Mesenchymal stem cell (in vitro differentiated cells and primary cell): ENCODE results near the gene VWA5B1.

Experiments
- DNase-seq: peaks from one replicate; pipeline ENCODE4 v3.0.0-alpha.2; 2013
- H2AFZ ChIP-seq: one replicate; pipeline ENCODE4 v1.6.1; 2013; ENCODE audit warnings: low read depth, mild to moderate bottlenecking, control low read depth, inconsistent platforms, low read length, moderate library complexity
- H2AK5ac ChIP-seq: 2 replicates; pipeline ENCODE4 v1.6.1; 2013; ENCODE audit warnings: low read length, moderate library complexity, mild to moderate bottlenecking, inconsistent platforms; ENCODE audit not compliant: severe bottlenecking
- H2BK120ac ChIP-seq: one replicate; pipeline ENCODE4 v1.6.1; 2013; ENCODE audit warnings: low read depth, mild to moderate bottlenecking, inconsistent platforms, low read length, moderate library complexity
- H2BK12ac ChIP-seq, 2 experiments: one replicate each; pipeline ENCODE4 v1.6.1; 2013; ENCODE audit warnings: inconsistent platforms in 2 of 2, low read length in 2 of 2, mild to moderate bottlenecking in 2 of 2, moderate library complexity in 2 of 2, control low read depth in 1 of 2
- H2BK15ac ChIP-seq: one replicate; pipeline ENCODE4 v1.6.1; 2013; ENCODE audit warnings: mild to moderate bottlenecking, low read depth, inconsistent platforms; ENCODE audit not compliant: poor library complexity, severe bottlenecking
- H2BK5ac ChIP-seq: 2 replicates; pipeline ENCODE4 v1.6.1; 2013; ENCODE audit warnings: low read depth, mild to moderate bottlenecking, low read length, control low read depth, inconsistent platforms; ENCODE audit not compliant: poor library complexity, severe bottlenecking
- H3K14ac ChIP-seq, 2 experiments: one replicate each; pipeline ENCODE4 v1.6.1; 2013; ENCODE audit warnings: inconsistent platforms in 2 of 2, low read length in 2 of 2, control low read depth in 1 of 2, mild to moderate bottlenecking in 1 of 2, moderate library complexity in 1 of 2
- H3K18ac ChIP-seq, 2 experiments: one replicate each; pipeline ENCODE4 v1.6.1; 2013; ENCODE audit warnings: inconsistent platforms in 2 of 2, low read length in 2 of 2, control low read depth in 1 of 2, low read depth in 1 of 2, mild to moderate bottlenecking in 1 of 2
- H3K23ac ChIP-seq, 2 experiments: one replicate each; pipeline ENCODE4 v1.6.1; 2013; ENCODE audit warnings: inconsistent platforms in 2 of 2, low read length in 2 of 2, mild to moderate bottlenecking in 2 of 2, moderate library complexity in 2 of 2, control low read depth in 1 of 2
- H3K27ac ChIP-seq: 2 replicates; pipeline ENCODE4 v1.5.1; 2013; ENCODE audit warnings: mild to moderate bottlenecking, moderate library complexity, low read length, control low read depth, inconsistent platforms; ENCODE audit not compliant: poor library complexity, severe bottlenecking
- H3K27me3 ChIP-seq, 2 experiments: 2 replicates each; pipeline versions ENCODE4 v1.6.1 to v1.7.0; 2013; ENCODE audit warnings: low read length in 2 of 2, mild to moderate bottlenecking in 2 of 2, moderate library complexity in 2 of 2, control low read depth in 1 of 2, inconsistent platforms in 1 of 2; ENCODE audit not compliant: control insufficient read depth in 1 of 2, insufficient read depth in 1 of 2
- H3K36me3 ChIP-seq, 2 experiments: 2 replicates each; pipeline versions ENCODE4 v1.6.1 to v1.7.0; 2013; ENCODE audit warnings: low read length in 2 of 2, control low read depth in 1 of 2, inconsistent platforms in 1 of 2, low read depth in 1 of 2, mild to moderate bottlenecking in 1 of 2; ENCODE audit not compliant: insufficient read depth in 2 of 2, control insufficient read depth in 1 of 2
- H3K4ac ChIP-seq, 2 experiments: one replicate each; pipeline ENCODE4 v1.6.1; 2013; ENCODE audit warnings: inconsistent platforms in 2 of 2, low read length in 2 of 2, mild to moderate bottlenecking in 2 of 2, moderate library complexity in 2 of 2, control low read depth in 1 of 2, low read depth in 1 of 2
- H3K4me1 ChIP-seq: 2 replicates; pipeline ENCODE4 v1.6.1; 2013; ENCODE audit warnings: low read depth, low read length, control low read depth; ENCODE audit not compliant: control insufficient read depth, insufficient read depth
- H3K4me2 ChIP-seq: 2 replicates; pipeline ENCODE4 v1.6.1; 2013; ENCODE audit warnings: low read length, mild to moderate bottlenecking, inconsistent platforms; ENCODE audit not compliant: poor library complexity, severe bottlenecking
- H3K4me3 ChIP-seq, 2 experiments: 2 replicates each; pipeline versions ENCODE4 v1.5.1 to v1.7.0; 2013; ENCODE audit warnings: low read length in 2 of 2, mild to moderate bottlenecking in 2 of 2, control low read depth in 1 of 2, low read depth in 1 of 2; ENCODE audit not compliant: insufficient read depth in 1 of 2
- H3K79me1 ChIP-seq: replicated peaks from 2 replicates; pipeline ENCODE4 v1.6.1; 2013; ENCODE audit warnings: mild to moderate bottlenecking, control low read depth, low read length, inconsistent platforms; ENCODE audit not compliant: poor library complexity, severe bottlenecking
- H3K9ac ChIP-seq: 2 replicates; pipeline ENCODE4 v1.7.0; 2013; ENCODE audit warnings: mild to moderate bottlenecking, low read length, moderate library complexity
- H3K9me3 ChIP-seq: 2 replicates; pipeline ENCODE4 v1.7.0; 2013; ENCODE audit warnings: mild to moderate bottlenecking, low read length; ENCODE audit not compliant: control insufficient read depth
- H4K8ac ChIP-seq: one replicate; pipeline ENCODE4 v1.6.1; 2013; ENCODE audit warnings: inconsistent platforms, mild to moderate bottlenecking, low read length, moderate library complexity
- H4K91ac ChIP-seq: one replicate; pipeline ENCODE4 v1.6.1; 2013; ENCODE audit warnings: mild to moderate bottlenecking, low read length, inconsistent platforms
- WGBS: methylation state at CpG from one replicate; pipeline ENCODE4 v1.1.7; 2013; ENCODE audit warnings: mixed read lengths; 5-methylcytosine and 5-hydroxymethylcytosine counted together

The VWA5B1 gene

GRCh38 chr1:20280906-20281305, 9.8 kb upstream of the VWA5B1 start:
- H2BK120ac ChIP-seq, result no peak overlapping the region
- H4K91ac ChIP-seq, result no peak overlapping the region
- H3K27me3 ChIP-seq, result peaks cover 19 to 33% of the 10 kb centered on the region in 2 experiments
- no peak for DNase-seq
- peaks cover 3% of the 10 kb centered on the region for H3K4me1 ChIP-seq
- no peaks in the 10 kb centered on the region for H3K79me1 ChIP-seq
- H3K14ac ChIP-seq, result no peak overlapping the region
- H4K8ac ChIP-seq, result no peak overlapping the region
- no peak overlapping the region for H3K23ac ChIP-seq
- H3K36me3 ChIP-seq, result no peaks in the 10 kb centered on the region
- H3K27ac ChIP-seq, result no peak overlapping the region
- H3K9ac ChIP-seq, result no peak overlapping the region
- H2BK12ac ChIP-seq, result no peak overlapping the region
- no peak overlapping the region for H3K4me2 ChIP-seq
- peaks cover 10% of the 10 kb centered on the region for H3K9me3 ChIP-seq
- no peak overlapping the region for H2AK5ac ChIP-seq
- H2BK5ac ChIP-seq, result no peak overlapping the region
- no peak overlapping the region for H3K18ac ChIP-seq
- no peak overlapping the region for H3K4ac ChIP-seq
- no peak overlapping the region for H2BK15ac ChIP-seq
- no peak overlapping the region for H3K4me3 ChIP-seq
- H2AFZ ChIP-seq, result no peak overlapping the region
- WGBS, result 97% methylated on average over 6 of the region's 6 CpGs

GRCh38 chr1:20281801-20282200, 8.9 kb upstream of the VWA5B1 start:
- H2BK15ac ChIP-seq, result no peak overlapping the region
- H3K18ac ChIP-seq, result no peak overlapping the region
- peaks cover 3% of the 10 kb centered on the region for H3K4me1 ChIP-seq
- H2AFZ ChIP-seq, result no peak overlapping the region
- no peak overlapping the region for H3K4me3 ChIP-seq
- no peak overlapping the region for H3K9ac ChIP-seq
- H2BK12ac ChIP-seq, result no peak overlapping the region
- H3K4me2 ChIP-seq, result no peak overlapping the region
- no peaks in the 10 kb centered on the region for H3K79me1 ChIP-seq
- no peak overlapping the region for H3K14ac ChIP-seq
- no peak overlapping the region for H3K23ac ChIP-seq
- H3K27me3 ChIP-seq, result peaks cover 12 to 35% of the 10 kb centered on the region in 2 experiments
- H3K27ac ChIP-seq, result no peak overlapping the region
- H4K8ac ChIP-seq, result no peak overlapping the region
- no peak overlapping the region for H3K4ac ChIP-seq
- no peak overlapping the region for H4K91ac ChIP-seq
- no peak overlapping the region for H2BK120ac ChIP-seq
- H3K9me3 ChIP-seq, result peaks cover 10% of the 10 kb centered on the region
- no peak overlapping the region for H2BK5ac ChIP-seq
- DNase-seq, result peak; percentile 23
- 28% methylated on average over 2 of the region's 2 CpGs for WGBS
- H2AK5ac ChIP-seq, result no peak overlapping the region
- no peaks in the 10 kb centered on the region for H3K36me3 ChIP-seq

GRCh38 chr1:20282533-20282932, 8.1 kb upstream of the VWA5B1 start:
- H2BK12ac ChIP-seq, result no peak overlapping the region
- H2BK15ac ChIP-seq, result no peak overlapping the region
- no peaks in the 10 kb centered on the region for H3K79me1 ChIP-seq
- H2AFZ ChIP-seq, result no peak overlapping the region
- 75% methylated on average over 5 of the region's 5 CpGs for WGBS
- H3K4me2 ChIP-seq, result no peak overlapping the region
- H2BK5ac ChIP-seq, result no peak overlapping the region
- H3K9ac ChIP-seq, result no peak overlapping the region
- no peak overlapping the region for H2BK120ac ChIP-seq
- no peak overlapping the region for H4K91ac ChIP-seq
- no peak overlapping the region for H3K23ac ChIP-seq
- no peak overlapping the region for H3K18ac ChIP-seq
- no peak overlapping the region for H3K4ac ChIP-seq
- H3K27me3 ChIP-seq, result peaks cover 13 to 35% of the 10 kb centered on the region in 2 experiments
- no peak overlapping the region for H2AK5ac ChIP-seq
- no peak for DNase-seq
- peak overlapping the region in 1 of 2 experiments; percentile 44 for H3K14ac ChIP-seq
- H3K36me3 ChIP-seq, result no peaks in the 10 kb centered on the region
- H3K4me3 ChIP-seq, result no peak overlapping the region
- no peak overlapping the region for H4K8ac ChIP-seq
- H3K9me3 ChIP-seq, result peaks cover 10% of the 10 kb centered on the region
- H3K4me1 ChIP-seq, result peaks cover 3% of the 10 kb centered on the region
- H3K27ac ChIP-seq, result no peak overlapping the region

GRCh38 chr1:20284046-20284445, 6.6 kb upstream of the VWA5B1 start:
- Histone ChIP-seq H3K4me1 (peaks cover 2% of the 10 kb centered on the region), H4K8ac (no peak overlapping the region), H3K79me1 (no peaks in the 10 kb centered on the region), H3K9me3 (peaks cover 10% of the 10 kb centered on the region), H2BK5ac (no peak overlapping the region), H3K27ac (no peak overlapping the region), H3K4ac (no peak overlapping the region), H3K9ac (no peak overlapping the region), H3K4me3 (no peak overlapping the region), H3K14ac (no peak overlapping the region), H2BK15ac (no peak overlapping the region), H3K27me3 (peaks cover 26 to 41% of the 10 kb centered on the region in 2 experiments), H2AK5ac (no peak overlapping the region), H3K23ac (no peak overlapping the region), H3K18ac (no peak overlapping the region), H4K91ac (no peak overlapping the region), H2AFZ (no peak overlapping the region), H3K36me3 (no peaks in the 10 kb centered on the region), H2BK12ac (no peak overlapping the region), H2BK120ac (no peak overlapping the region), H3K4me2 (no peak overlapping the region)
- 64% methylated on average over 2 of the region's 2 CpGs for WGBS
- DNase-seq, result no peak
